ENCODE measurements around the gene FLCN. TPM values are rescaled to one million over a fixed set of nuclear protein-coding genes. Genes with fewer than 3 reads are reported as not detected.

Gene FLCN
- total RNA-seq, 1 donor from 2014 or later, result 57.2 TPM

GRCh38 chr17:17223736-17224135, 13.2 kb downstream of the FLCN start:
- DNase-seq (ENCODE audit: low spot score in 2 of 2, unreplicated experiment in 2 of 2), result no peak
- no peak overlapping the region for H3K4me3 Mint-ChIP-seq
- H3K4me1 Mint-ChIP-seq, result no peaks in the 10 kb centered on the region
- no peaks in the 10 kb centered on the region for H3K27me3 Mint-ChIP-seq (ENCODE audit: low read depth)
- H3K27ac Mint-ChIP-seq, result no peak overlapping the region
- H3K9me3 Mint-ChIP-seq, result no peaks in the 10 kb centered on the region
- no peak for TF ChIP-seq CTCF (IDR thresholded peaks at IDR 0.05; ENCODE audit: unreplicated experiment)
- H3K36me3 Mint-ChIP-seq, result peaks cover 38% of the 10 kb centered on the region

- H3K4me3 Mint-ChIP-seq, result no peak overlapping the region
- TF ChIP-seq CTCF (IDR thresholded peaks at IDR 0.05; ENCODE audit: unreplicated experiment), result no peak
- no peaks in the 10 kb centered on the region for H3K9me3 Mint-ChIP-seq
- H3K27me3 Mint-ChIP-seq (ENCODE audit: low read depth), result no peaks in the 10 kb centered on the region
- H3K4me1 Mint-ChIP-seq, result no peaks in the 10 kb centered on the region
- H3K36me3 Mint-ChIP-seq, result peaks cover 48% of the 10 kb centered on the region
- no peak overlapping the region for H3K27ac Mint-ChIP-seq
- no peak for DNase-seq (ENCODE audit: low spot score in 2 of 2, unreplicated experiment in 2 of 2)
Observed at GRCh38 chr17:17221329-17221728, 15.6 kb downstream of the FLCN start.

- no peak for TF ChIP-seq CTCF (IDR thresholded peaks at IDR 0.05; ENCODE audit: unreplicated experiment)
- Mint-ChIP-seq H3K27ac (no peak overlapping the region), H3K27me3 (ENCODE audit: low read depth) (no peaks in the 10 kb centered on the region), H3K36me3 (peaks cover 47% of the 10 kb centered on the region), H3K4me1 (no peaks in the 10 kb centered on the region), H3K4me3 (no peak overlapping the region), H3K9me3 (no peaks in the 10 kb centered on the region)
- no peak for DNase-seq (ENCODE audit: low spot score in 2 of 2, unreplicated experiment in 2 of 2)
Observed at GRCh38 chr17:17220529-17220928, 16.4 kb downstream of the FLCN start.

- no peak for DNase-seq (ENCODE audit: low spot score in 2 of 2, unreplicated experiment in 2 of 2)
- Mint-ChIP-seq H3K4me3 (no peak overlapping the region), H3K36me3 (peaks cover 45% of the 10 kb centered on the region), H3K4me1 (no peaks in the 10 kb centered on the region), H3K27me3 (ENCODE audit: low read depth) (no peaks in the 10 kb centered on the region), H3K27ac (no peak overlapping the region), H3K9me3 (no peaks in the 10 kb centered on the region)
- TF ChIP-seq CTCF (IDR thresholded peaks at IDR 0.05; ENCODE audit: unreplicated experiment), result no peak
Observed at GRCh38 chr17:17217995-17218394, 19.0 kb downstream of the FLCN start.

GRCh38 chr17:17216776-17217175, 20.2 kb downstream of the FLCN start:
- H3K4me1 Mint-ChIP-seq, result no peaks in the 10 kb centered on the region
- no peak for DNase-seq (ENCODE audit: low spot score in 2 of 2, unreplicated experiment in 2 of 2)
- no peaks in the 10 kb centered on the region for H3K27me3 Mint-ChIP-seq (ENCODE audit: low read depth)
- H3K27ac Mint-ChIP-seq, result no peak overlapping the region
- peaks cover 42% of the 10 kb centered on the region for H3K36me3 Mint-ChIP-seq
- no peaks in the 10 kb centered on the region for H3K9me3 Mint-ChIP-seq
- no peak overlapping the region for H3K4me3 Mint-ChIP-seq
- no peak for TF ChIP-seq CTCF (IDR thresholded peaks at IDR 0.05; ENCODE audit: unreplicated experiment)

GRCh38 chr17:17216236-17216635, 20.7 kb downstream of the FLCN start:
- no peaks in the 10 kb centered on the region for H3K9me3 Mint-ChIP-seq
- no peak overlapping the region for H3K4me3 Mint-ChIP-seq
- no peak for DNase-seq (ENCODE audit: low spot score in 2 of 2, unreplicated experiment in 2 of 2)
- peaks cover 40% of the 10 kb centered on the region for H3K36me3 Mint-ChIP-seq
- TF ChIP-seq CTCF (IDR thresholded peaks at IDR 0.05; ENCODE audit: unreplicated experiment), result no peak
- H3K4me1 Mint-ChIP-seq, result no peaks in the 10 kb centered on the region
- no peaks in the 10 kb centered on the region for H3K27me3 Mint-ChIP-seq (ENCODE audit: low read depth)
- no peak overlapping the region for H3K27ac Mint-ChIP-seq
